ENCODE results near the gene NUP35. TPM values are rescaled to one million over a fixed set of nuclear protein-coding genes. Genes with fewer than 3 reads are reported as not detected.

Gene NUP35
- total RNA-seq, 1 experiment from 2014 or later: 33.4 TPM

- BruUV-seq (replicated peaks): no TSS peak
- TF ChIP-seq, protein P1, sequence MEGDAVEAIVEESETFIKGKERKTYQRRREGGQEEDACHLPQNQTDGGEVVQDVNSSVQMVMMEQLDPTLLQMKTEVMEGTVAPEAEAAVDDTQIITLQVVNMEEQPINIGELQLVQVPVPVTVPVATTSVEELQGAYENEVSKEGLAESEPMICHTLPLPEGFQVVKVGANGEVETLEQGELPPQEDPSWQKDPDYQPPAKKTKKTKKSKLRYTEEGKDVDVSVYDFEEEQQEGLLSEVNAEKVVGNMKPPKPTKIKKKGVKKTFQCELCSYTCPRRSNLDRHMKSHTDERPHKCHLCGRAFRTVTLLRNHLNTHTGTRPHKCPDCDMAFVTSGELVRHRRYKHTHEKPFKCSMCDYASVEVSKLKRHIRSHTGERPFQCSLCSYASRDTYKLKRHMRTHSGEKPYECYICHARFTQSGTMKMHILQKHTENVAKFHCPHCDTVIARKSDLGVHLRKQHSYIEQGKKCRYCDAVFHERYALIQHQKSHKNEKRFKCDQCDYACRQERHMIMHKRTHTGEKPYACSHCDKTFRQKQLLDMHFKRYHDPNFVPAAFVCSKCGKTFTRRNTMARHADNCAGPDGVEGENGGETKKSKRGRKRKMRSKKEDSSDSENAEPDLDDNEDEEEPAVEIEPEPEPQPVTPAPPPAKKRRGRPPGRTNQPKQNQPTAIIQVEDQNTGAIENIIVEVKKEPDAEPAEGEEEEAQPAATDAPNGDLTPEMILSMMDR (IDR thresholded peaks at IDR 0.05 in 2 of 3, conservative IDR thresholded peaks at IDR 0.05 in 1 of 3; ENCODE audit: borderline replicate concordance in 1 of 3, insufficient read depth in 1 of 3, low read depth in 2 of 3, low read length in 2 of 3): no peak
- no peak for TF ChIP-seq YY1 (IDR thresholded peaks at IDR 0.05; ENCODE audit: extremely low read depth, insufficient replicate concordance, low read depth, low read length)
- TF ChIP-seq EZH2phosphoT487 (IDR thresholded peaks at IDR 0.05; ENCODE audit: borderline replicate concordance): no peak
- no peak for TF ChIP-seq JUND (IDR thresholded peaks at IDR 0.05)
- no peak for TF ChIP-seq CEBPB (IDR thresholded peaks at IDR 0.05; ENCODE audit: low read depth)
- no peak for TF ChIP-seq TCF7L2 (IDR thresholded peaks at IDR 0.05; ENCODE audit: borderline replicate concordance, extremely low read depth, insufficient read depth, insufficient read length)
- TF ChIP-seq POLR2A (IDR thresholded peaks at IDR 0.05; ENCODE audit: borderline replicate concordance, extremely low read depth, insufficient read depth, insufficient read length): no peak
- no peak for TF ChIP-seq EZH2 (IDR thresholded peaks at IDR 0.05)
- TF ChIP-seq, protein P2, sequence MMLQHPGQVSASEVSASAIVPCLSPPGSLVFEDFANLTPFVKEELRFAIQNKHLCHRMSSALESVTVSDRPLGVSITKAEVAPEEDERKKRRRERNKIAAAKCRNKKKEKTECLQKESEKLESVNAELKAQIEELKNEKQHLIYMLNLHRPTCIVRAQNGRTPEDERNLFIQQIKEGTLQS (IDR thresholded peaks at IDR 0.05): no peak
- TF ChIP-seq SP1 (IDR thresholded peaks at IDR 0.05; ENCODE audit: low read depth): no peak
- no peak for TF ChIP-seq ELF1 (IDR thresholded peaks at IDR 0.05; ENCODE audit: borderline replicate concordance, low read depth)
- TF ChIP-seq EGR1 (IDR thresholded peaks at IDR 0.05; ENCODE audit: low read depth): no peak
- TF ChIP-seq SRF (IDR thresholded peaks at IDR 0.05; ENCODE audit: low read depth): no peak
- TF ChIP-seq SIN3A (IDR thresholded peaks at IDR 0.05; ENCODE audit: low read depth): no peak
- TF ChIP-seq ZFX (IDR thresholded peaks at IDR 0.05): no peak
- no peak for TF ChIP-seq MAX (IDR thresholded peaks at IDR 0.05)
- TF ChIP-seq POLR2AphosphoS5 (IDR thresholded peaks at IDR 0.05; ENCODE audit: low read depth, low read length): no peak
- no peak for TF ChIP-seq RAD21 (IDR thresholded peaks at IDR 0.05; ENCODE audit: low read depth)
- TF ChIP-seq FOSL1 (IDR thresholded peaks at IDR 0.05; ENCODE audit: low read depth): no peak
- TF ChIP-seq, protein P3, sequence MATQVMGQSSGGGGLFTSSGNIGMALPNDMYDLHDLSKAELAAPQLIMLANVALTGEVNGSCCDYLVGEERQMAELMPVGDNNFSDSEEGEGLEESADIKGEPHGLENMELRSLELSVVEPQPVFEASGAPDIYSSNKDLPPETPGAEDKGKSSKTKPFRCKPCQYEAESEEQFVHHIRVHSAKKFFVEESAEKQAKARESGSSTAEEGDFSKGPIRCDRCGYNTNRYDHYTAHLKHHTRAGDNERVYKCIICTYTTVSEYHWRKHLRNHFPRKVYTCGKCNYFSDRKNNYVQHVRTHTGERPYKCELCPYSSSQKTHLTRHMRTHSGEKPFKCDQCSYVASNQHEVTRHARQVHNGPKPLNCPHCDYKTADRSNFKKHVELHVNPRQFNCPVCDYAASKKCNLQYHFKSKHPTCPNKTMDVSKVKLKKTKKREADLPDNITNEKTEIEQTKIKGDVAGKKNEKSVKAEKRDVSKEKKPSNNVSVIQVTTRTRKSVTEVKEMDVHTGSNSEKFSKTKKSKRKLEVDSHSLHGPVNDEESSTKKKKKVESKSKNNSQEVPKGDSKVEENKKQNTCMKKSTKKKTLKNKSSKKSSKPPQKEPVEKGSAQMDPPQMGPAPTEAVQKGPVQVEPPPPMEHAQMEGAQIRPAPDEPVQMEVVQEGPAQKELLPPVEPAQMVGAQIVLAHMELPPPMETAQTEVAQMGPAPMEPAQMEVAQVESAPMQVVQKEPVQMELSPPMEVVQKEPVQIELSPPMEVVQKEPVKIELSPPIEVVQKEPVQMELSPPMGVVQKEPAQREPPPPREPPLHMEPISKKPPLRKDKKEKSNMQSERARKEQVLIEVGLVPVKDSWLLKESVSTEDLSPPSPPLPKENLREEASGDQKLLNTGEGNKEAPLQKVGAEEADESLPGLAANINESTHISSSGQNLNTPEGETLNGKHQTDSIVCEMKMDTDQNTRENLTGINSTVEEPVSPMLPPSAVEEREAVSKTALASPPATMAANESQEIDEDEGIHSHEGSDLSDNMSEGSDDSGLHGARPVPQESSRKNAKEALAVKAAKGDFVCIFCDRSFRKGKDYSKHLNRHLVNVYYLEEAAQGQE (IDR thresholded peaks at IDR 0.05; ENCODE audit: low read depth): no peak
- Histone ChIP-seq H2AFZ (ENCODE audit: low read depth, low read length, poor library complexity, severe bottlenecking) (no peak overlapping the region), H3K4me1 (ENCODE audit: control insufficient read depth in 1 of 2, insufficient read depth in 2 of 2, low read length in 2 of 2) (no peaks in the 10 kb centered on the region), H3K9me3 (ENCODE audit: control insufficient read depth in 1 of 2, insufficient read depth in 1 of 2, low read depth in 1 of 2, low read length in 2 of 2) (no peaks in the 10 kb centered on the region), H3K9me2 (ENCODE audit: insufficient read depth) (no peaks in the 10 kb centered on the region), H3K4me3 (replicated peaks in 1 of 2; ENCODE audit: low read depth in 1 of 2, low read length in 2 of 2) (no peak overlapping the region), H4K20me1 (ENCODE audit: insufficient read depth) (no peaks in the 10 kb centered on the region), H3K36me3 (ENCODE audit: control insufficient read depth in 1 of 2, insufficient read depth in 2 of 2, low read length in 2 of 2) (no peaks in the 10 kb centered on the region), H3K79me2 (ENCODE audit: insufficient read depth, low read length) (no peaks in the 10 kb centered on the region), H3K27me3 (ENCODE audit: insufficient read depth, low read length) (no peaks in the 10 kb centered on the region), H3K9ac (ENCODE audit: low read length) (no peak overlapping the region), H3K4me2 (ENCODE audit: low read length) (no peak overlapping the region), H3K27ac (ENCODE audit: low read depth, low read length) (no peak overlapping the region)
- intact Hi-C loops (cut with micrococcal nuclease): no loop called here
- DNase-seq (ENCODE audit: low read depth, low spot score): no peak
- RAD21 ChIA-PET (ENCODE audit: low non-redundant PET in 1 of 2, low total read pairs in 2 of 2, uncharacterized antibody in 2 of 2, unreplicated experiment in 2 of 2): no interaction called here
- POLR2A ChIA-PET: no interaction called here
- CTCF ChIA-PET: no interaction called here
- ATAC-seq: no peak
Observed at GRCh38 chr2:183105402-183106134, 18.7 kb upstream of the NUP35 start.
